Measurements from ENCODE around the gene ZNF134.
A peak's percentile ranks its signal among the peaks of the same experiment; 100 is the strongest.

The ZNF134 gene

GRCh38 chr19:57613941-57614743 lies at the start of gene ZNF134:
Gene ZNF134, plus strand, starts transcription at chr19:57614242. Its CDS starts 5,227 bp downstream, at chr19:57619469.
- peak; percentile 98 for DNase-seq (ENCODE audit: low spot score)

- DNase-seq (ENCODE audit: low spot score) = no peak
Observed at GRCh38 chr19:57566396-57567265, 47.4 kb upstream of the ZNF134 start.

GRCh38 chr19:57570707-57571106 lies 43.3 kb upstream of the ZNF134 start:
- no peak for DNase-seq (ENCODE audit: low spot score)

GRCh38 chr19:57572415-57572947 lies 41.6 kb upstream of the ZNF134 start:
- DNase-seq (ENCODE audit: low spot score) = no peak

- DNase-seq (ENCODE audit: low spot score) = no peak
Observed at GRCh38 chr19:57576661-57577060, 37.4 kb upstream of the ZNF134 start.

- peak; percentile 100 for DNase-seq (ENCODE audit: low spot score)
Observed at GRCh38 chr19:57578487-57579205, 35.4 kb upstream of the ZNF134 start, which contains the start of gene ZNF416. Gene ZNF416, minus strand, starts transcription at chr19:57578911. Its CDS starts 207 bp downstream, at chr19:57578704.

- DNase-seq (ENCODE audit: low spot score) = no peak
Observed at GRCh38 chr19:57583104-57583520, 30.9 kb upstream of the ZNF134 start.

- peak; percentile 95 for DNase-seq (ENCODE audit: low spot score)
Observed at GRCh38 chr19:57583521-57584416, 30.3 kb upstream of the ZNF134 start, which contains the start of gene ZIK1. Gene ZIK1, plus strand, starts transcription at chr19:57584145. Its CDS starts 212 bp downstream, at chr19:57584357.

GRCh38 chr19:57587529-57587928 lies 26.5 kb upstream of the ZNF134 start:
- no peak for DNase-seq (ENCODE audit: low spot score)

GRCh38 chr19:57599377-57599760 lies 14.7 kb upstream of the ZNF134 start:
- DNase-seq (ENCODE audit: low spot score) = no peak

GRCh38 chr19:57599761-57600383 lies 14.2 kb upstream of the ZNF134 start, which contains the start of gene ZNF530:
Gene ZNF530, plus strand, starts transcription at chr19:57599885. Its CDS starts 4,461 bp downstream, at chr19:57604346.
- peak; percentile 94 for DNase-seq (ENCODE audit: low spot score)

GRCh38 chr19:57606931-57607330 lies 7.1 kb upstream of the ZNF134 start:
- DNase-seq (ENCODE audit: low spot score) = no peak

GRCh38 chr19:57611113-57611512 lies 2.9 kb upstream of the ZNF134 start:
- no peak for DNase-seq (ENCODE audit: low spot score)

- DNase-seq (ENCODE audit: low spot score) = no peak
Observed at GRCh38 chr19:57615346-57615745, 1.3 kb downstream of the ZNF134 start.

- DNase-seq (ENCODE audit: low spot score) = no peak
Observed at GRCh38 chr19:57620673-57621348, 6.8 kb downstream of the ZNF134 start.

- no peak for DNase-seq (ENCODE audit: low spot score)
Observed at GRCh38 chr19:57623091-57623490, 9.0 kb downstream of the ZNF134 start.

- DNase-seq (ENCODE audit: low spot score) = peak; percentile 96
Observed at GRCh38 chr19:57632987-57633831, 19.2 kb downstream of the ZNF134 start, which contains the start of gene ZNF211. Gene ZNF211, plus strand, starts transcription at chr19:57633168. Its CDS starts 179 bp downstream, at chr19:57633347.

GRCh38 chr19:57633832-57634131 lies 19.7 kb downstream of the ZNF134 start:
- DNase-seq (ENCODE audit: low spot score) = no peak

- DNase-seq (ENCODE audit: low spot score) = no peak
Observed at GRCh38 chr19:57637379-57637778, 23.3 kb downstream of the ZNF134 start.
